NCI-H774 (cell line): Measurements from ENCODE around the gene WDR81.

Source experiments
- DNase-seq: peaks from one replicate; lab custom pipeline; 2025; lab: John Stamatoyannopoulos, UW

WDR81 gene

DNA sequence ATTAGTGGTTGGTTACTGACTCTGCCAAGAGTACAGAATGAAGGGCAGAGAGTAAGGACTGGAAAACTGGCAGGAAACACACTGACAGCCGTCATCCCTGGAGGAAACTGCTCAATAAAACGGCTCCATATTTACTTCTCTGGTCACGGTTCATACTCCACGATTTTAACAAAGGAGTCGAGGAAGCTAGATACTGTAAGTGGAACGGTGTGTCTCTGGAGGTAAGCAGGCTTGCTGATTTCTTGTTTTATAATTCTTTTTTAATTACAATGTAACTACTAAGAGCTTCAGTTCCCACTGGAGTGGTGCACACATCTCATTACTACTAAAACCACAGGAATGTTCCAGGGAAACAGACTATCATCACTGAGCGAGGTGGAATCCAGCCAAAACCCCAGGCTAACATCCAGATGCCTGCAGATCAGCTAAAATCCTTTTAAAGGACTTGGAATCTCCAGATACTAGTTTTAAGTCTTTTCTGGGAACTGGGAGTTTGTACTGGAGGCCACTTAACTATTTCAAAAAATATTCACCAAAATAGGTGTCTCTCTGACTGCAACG lies 55.1 kb downstream of the WDR81 start:
- no peak for DNase-seq

DNA sequence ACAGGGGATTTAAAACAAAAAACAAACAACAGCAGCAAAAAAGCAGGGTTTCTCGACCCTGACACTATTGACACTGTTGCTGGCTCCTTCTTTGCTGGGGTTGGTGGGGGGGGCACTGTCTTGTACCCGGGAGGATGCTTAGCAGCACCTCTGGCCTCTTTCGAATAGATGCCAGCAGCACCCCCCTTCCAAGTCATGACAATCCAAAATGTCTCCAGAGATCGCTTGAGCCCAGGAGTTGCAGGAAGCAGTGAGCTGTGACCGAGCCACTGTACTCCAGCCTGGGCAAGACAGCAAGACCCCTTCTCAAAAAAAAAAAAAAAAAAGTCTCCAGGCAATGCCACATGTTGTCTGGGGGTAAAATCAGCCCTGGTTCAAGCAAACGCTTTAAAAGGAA lies 57.7 kb downstream of the WDR81 start:
- no peak for DNase-seq

DNA sequence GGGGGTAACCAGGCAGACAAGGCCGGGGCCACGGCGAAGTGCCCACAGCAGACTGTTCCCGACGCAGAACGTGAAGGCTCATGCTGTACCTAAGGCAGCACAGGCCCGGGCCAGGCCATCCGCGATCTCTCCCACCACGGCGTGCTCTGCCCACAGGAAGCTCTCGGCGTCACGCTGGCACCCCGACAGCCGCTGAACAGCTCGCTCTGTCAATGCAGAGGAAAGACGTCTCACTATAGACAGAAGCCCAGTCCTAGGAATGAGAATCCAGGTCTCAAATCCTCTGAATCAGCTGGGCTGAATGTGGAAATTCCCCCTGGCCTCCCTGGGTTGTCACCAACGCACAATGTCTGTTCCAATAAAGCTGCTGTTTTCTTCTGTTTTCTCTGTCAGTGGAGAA lies 58.8 kb downstream of the WDR81 start:
- DNase-seq, result no peak

DNA sequence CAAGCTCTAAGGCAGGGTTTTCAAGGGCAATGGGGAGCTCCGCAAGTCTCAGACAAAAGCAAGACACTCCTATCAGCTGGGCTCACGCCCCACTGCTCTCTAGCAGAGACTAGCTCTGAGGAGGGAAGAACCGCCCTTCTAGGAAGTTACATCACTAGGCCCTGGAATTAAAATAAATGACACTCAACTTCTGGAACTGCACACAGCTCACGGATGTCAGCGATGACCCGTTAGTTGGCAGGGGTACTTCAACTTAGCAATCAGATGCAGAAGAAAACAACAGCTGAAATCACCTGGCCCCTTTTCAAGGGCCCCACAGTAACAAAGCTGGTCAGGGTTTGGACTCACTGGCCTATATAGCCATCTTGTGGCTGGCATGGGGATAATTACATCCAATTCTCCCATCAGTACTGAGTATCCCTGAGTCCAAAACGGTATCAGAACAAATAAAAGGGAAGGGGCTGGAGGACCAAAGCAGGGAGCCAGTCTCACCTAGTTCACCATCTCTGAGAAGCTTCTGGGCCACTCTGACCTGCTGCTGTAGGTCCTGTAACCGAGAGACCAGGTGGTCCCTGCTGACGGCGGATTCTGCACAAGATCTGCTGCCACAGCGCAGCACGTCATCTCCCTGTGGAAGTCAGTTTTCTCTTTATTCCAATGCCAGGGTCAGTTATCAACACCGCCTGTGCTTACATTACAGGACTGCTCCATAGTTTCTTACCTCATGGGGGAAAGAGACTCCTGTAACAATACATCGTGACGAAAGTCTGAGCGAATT lies 59.5 kb downstream of the WDR81 start:
- DNase-seq, result no peak

DNA sequence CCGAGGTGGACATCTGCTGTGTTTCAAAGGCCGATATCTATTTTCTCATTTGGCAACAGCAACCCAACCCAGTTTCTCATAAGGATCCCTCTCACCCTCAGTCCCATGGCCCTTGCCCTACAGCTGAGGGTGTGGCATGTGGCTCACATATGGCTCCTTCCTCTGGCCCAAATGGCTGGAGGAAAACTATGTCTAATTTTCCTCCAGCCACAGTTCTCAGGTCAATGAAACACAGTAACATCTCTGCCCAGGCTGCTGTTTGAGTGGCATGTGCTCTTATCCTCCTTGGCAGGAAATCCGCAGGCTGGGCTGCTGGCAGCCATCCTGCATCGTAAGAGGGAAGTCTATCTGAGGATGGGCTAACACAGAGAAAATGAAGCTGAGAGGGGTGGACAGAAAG lies 61.4 kb downstream of the WDR81 start:
- DNase-seq, result no peak

DNA sequence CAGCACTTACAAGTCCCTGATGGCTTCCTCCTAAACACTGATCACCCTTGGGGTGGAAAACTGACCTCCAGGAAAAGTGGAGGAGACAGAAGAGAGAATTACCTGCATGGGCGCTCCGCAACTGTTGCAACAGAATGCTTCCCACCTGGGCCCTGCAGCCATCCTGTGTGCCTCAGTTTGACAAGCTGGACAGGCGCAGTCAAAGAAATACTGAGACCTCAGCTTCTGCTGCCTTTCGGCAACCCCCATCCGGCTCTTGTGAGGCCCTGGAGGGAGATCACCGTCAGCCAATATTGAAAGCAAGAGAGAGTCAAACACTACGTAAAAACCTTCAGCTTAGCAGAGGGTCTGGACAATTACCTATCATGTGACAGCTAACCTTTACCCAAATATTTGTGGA lies 62.2 kb downstream of the WDR81 start:
- no peak for DNase-seq

DNA sequence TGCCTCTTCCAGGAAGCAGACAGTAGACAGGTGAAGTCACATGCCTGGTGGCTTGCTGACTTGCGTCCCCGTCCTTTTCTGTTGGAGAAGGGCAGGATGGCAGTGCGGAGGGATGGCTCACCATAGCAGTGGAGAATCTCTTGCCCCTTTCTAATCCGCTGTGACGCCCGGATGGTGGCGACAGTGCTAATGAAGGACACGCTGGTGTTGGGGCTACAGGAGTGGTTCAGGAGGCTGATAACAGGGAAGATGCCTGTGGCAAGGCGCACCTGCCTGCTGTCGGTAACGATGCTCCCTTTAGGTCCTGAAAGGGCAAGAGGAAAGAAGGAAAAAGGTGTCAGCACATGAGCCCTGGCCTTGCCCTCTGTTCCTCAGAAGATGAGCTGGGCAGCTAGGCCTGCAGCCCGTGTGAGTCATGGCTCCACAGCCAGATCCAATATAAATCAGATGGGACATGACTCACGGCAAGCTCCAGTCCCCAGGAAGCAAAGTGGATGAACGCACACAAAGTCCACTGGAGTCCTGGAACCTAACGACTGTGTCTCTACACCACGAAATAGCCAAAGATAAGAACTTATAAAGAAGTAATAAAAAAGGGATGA lies 62.9 kb downstream of the WDR81 start:
- DNase-seq, result no peak
